ENCODE results near the gene KCNMB4. TPM values are rescaled to one million over a fixed set of nuclear protein-coding genes. Genes with fewer than 3 reads are reported as not detected.
A peak's percentile ranks its signal among the peaks of the same experiment; 100 is the strongest.
"Not testable (repeated sequence)": the region's sequence is repeated elsewhere in the genome, so short reads cannot be mapped to it uniquely, and the experiment has no call there.

The KCNMB4 gene
- total RNA-seq, 1 donor from 2014 or later = 0.79 TPM

DNA sequence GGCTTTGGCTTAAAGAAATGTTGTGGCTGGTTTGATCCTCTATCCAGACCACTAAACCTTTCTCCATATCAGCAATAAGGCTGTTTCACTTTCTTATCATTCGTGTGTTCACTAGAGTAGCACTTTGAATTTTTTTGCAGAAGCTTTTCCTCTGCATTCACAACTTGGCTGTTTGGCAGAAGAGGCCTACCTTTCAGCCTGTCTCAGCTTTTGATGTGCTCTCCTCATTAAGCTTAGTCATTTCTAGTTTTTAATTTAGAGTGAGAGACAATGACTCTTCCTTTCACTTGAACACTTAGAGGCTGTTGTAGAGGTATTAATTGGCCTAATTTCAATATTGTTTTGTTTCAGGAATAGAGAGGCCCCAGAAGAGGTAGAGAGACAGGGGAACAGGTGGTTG, 13.8 kb downstream of the KCNMB4 start:
- Histone ChIP-seq H3K36me3 (ENCODE audit: control insufficient read depth, insufficient read depth, low read length) (no peaks in the 10 kb centered on the region), H3K27me3 (ENCODE audit: control insufficient read depth, insufficient read depth, low read length) (no peaks in the 10 kb centered on the region), H3K4me3 (ENCODE audit: low read depth, low read length) (no peak overlapping the region)
- no peak for DNase-seq (ENCODE audit: low read depth)
- TF ChIP-seq, protein P1, sequence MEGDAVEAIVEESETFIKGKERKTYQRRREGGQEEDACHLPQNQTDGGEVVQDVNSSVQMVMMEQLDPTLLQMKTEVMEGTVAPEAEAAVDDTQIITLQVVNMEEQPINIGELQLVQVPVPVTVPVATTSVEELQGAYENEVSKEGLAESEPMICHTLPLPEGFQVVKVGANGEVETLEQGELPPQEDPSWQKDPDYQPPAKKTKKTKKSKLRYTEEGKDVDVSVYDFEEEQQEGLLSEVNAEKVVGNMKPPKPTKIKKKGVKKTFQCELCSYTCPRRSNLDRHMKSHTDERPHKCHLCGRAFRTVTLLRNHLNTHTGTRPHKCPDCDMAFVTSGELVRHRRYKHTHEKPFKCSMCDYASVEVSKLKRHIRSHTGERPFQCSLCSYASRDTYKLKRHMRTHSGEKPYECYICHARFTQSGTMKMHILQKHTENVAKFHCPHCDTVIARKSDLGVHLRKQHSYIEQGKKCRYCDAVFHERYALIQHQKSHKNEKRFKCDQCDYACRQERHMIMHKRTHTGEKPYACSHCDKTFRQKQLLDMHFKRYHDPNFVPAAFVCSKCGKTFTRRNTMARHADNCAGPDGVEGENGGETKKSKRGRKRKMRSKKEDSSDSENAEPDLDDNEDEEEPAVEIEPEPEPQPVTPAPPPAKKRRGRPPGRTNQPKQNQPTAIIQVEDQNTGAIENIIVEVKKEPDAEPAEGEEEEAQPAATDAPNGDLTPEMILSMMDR (IDR thresholded peaks at IDR 0.05; ENCODE audit: insufficient read depth, low read length, severe bottlenecking) = no peak
- no peak for FAIRE-seq

DNA sequence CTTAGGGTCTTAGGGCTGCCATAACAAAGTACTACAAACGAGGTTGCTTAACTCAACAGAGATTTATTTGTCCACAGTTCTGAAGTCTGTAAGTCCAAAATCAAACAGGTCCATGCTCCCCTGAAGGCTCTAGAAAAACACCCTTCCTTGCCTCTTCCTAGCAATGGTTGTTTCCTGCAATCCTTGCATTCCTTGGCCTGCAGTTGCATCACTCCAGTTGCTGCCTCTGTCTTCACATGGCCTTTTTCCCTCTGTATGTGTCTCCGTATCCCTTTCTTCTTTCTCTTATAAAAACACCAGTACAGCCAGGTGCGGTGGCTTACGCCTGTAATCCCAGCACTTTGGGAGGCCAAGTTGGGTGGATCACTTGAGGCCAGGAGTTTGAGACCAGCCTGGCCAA, 17.4 kb downstream of the KCNMB4 start:
- Histone ChIP-seq H3K36me3 (ENCODE audit: control insufficient read depth, insufficient read depth, low read length) (no peaks in the 10 kb centered on the region), H3K4me3 (ENCODE audit: low read depth, low read length) (no peak overlapping the region), H3K27me3 (ENCODE audit: control insufficient read depth, insufficient read depth, low read length) (no peaks in the 10 kb centered on the region)
- DNase-seq (ENCODE audit: low read depth) (no peak), FAIRE-seq (peak; percentile 50)
- TF ChIP-seq, protein P1 (IDR thresholded peaks at IDR 0.05; ENCODE audit: insufficient read depth, low read length, severe bottlenecking) = no peak

DNA sequence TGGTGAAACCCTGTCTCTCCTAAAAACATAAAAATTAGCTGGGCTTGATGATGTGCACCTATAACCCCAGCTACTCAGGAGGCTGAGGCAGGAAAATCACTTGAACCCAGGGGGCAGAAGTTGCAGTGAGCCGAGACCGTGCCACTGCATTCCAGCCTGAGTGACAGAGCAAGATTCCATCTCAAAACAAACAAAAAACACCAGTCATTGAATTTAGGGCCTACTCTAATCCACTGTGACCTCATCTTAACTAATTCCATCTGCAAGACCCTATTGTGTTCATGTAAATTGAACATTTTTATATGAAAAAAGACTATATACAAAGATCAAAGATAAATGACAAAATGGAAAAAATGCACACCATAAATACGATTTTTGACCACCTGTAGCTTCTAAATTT, 17.8 kb downstream of the KCNMB4 start:
- TF ChIP-seq, protein P1 (IDR thresholded peaks at IDR 0.05; ENCODE audit: insufficient read depth, low read length, severe bottlenecking) = no peak
- DNase-seq (ENCODE audit: low read depth) (no peak), FAIRE-seq (no peak)
- H3K36me3 ChIP-seq (ENCODE audit: control insufficient read depth, insufficient read depth, low read length) = no peaks in the 10 kb centered on the region
- no peaks in the 10 kb centered on the region for H3K27me3 ChIP-seq (ENCODE audit: control insufficient read depth, insufficient read depth, low read length)
- no peak overlapping the region for H3K4me3 ChIP-seq (ENCODE audit: low read depth, low read length)

DNA sequence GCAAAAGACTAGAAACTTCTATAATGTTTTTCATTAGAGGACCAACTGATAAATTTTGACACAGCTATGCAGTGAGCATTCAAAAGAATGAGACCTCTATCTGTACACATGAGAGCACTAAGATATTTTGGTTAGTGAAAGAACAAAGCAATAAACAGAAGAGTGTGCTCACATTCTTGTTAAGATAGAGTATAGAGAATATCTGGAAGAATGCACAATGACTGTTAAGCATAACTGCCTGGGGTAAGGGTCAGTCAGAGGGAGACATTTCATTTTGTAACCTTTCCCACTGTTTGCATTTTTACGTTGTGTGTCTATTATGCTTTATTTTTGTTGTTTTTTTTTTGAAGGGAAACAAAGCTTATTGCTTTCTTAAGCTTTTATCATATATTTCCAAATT, 20.7 kb downstream of the KCNMB4 start:
- DNase-seq (ENCODE audit: low read depth) (no peak), FAIRE-seq (no peak)

DNA sequence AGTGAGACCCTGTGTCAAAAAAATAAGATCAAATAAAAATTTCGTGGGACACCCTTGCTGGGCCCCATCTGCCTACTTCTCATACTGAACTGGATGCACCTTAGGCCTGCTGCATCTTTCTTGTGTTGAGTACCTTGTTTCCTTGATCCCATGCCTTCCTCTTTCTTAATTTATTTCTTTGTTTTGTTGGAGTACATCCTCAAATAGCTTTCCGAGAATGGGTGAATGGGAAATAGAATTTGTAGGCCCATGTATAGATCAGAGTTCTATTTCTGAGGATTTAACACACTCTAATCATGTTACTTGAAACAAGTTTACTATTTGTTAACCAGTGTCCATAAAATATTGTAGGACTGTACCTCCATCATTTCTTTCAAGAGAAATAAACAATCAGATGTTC, 23.6 kb downstream of the KCNMB4 start:
- TF ChIP-seq, protein P1 (IDR thresholded peaks at IDR 0.05; ENCODE audit: insufficient read depth, low read length, severe bottlenecking) = no peak
- FAIRE-seq = no peak
- no peak for DNase-seq (ENCODE audit: low read depth)

More for the DNA sequence above, 20.7 kb downstream of the KCNMB4 start:
- H3K36me3 ChIP-seq (ENCODE audit: control insufficient read depth, insufficient read depth, low read length) = no peaks in the 10 kb centered on the region
- H3K4me3 ChIP-seq (ENCODE audit: low read depth, low read length) = no peak overlapping the region
- H3K27me3 ChIP-seq (ENCODE audit: control insufficient read depth, insufficient read depth, low read length) = no peaks in the 10 kb centered on the region
- TF ChIP-seq, protein P1 (IDR thresholded peaks at IDR 0.05; ENCODE audit: insufficient read depth, low read length, severe bottlenecking) = no peak

DNA sequence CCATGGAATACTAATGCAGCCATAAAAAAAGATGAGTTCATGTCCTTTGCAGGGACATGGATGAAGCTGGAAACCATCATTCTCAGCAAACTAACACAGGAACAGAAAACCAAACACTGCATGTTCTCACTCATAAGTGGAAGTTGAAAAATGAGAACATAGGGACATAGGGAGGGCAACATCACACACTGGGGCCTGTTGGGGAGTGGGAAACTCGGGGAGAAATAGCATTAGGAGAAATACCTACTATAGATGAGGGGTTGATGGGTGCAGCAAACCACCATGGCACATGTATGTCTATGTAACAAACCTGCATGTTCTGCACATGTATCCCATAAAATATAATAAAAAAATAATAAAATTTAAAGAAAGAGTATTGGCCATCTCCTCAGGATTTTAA, 26.5 kb downstream of the KCNMB4 start:
- H3K27me3 ChIP-seq (ENCODE audit: control insufficient read depth, insufficient read depth, low read length); H3K4me3 ChIP-seq (ENCODE audit: low read depth, low read length); FAIRE-seq; H3K36me3 ChIP-seq (ENCODE audit: control insufficient read depth, insufficient read depth, low read length); DNase-seq (ENCODE audit: low read depth): not testable (repeated sequence)

More for the DNA sequence above, 23.6 kb downstream of the KCNMB4 start:
- H3K27me3 ChIP-seq (ENCODE audit: control insufficient read depth, insufficient read depth, low read length) = no peaks in the 10 kb centered on the region
- no peaks in the 10 kb centered on the region for H3K36me3 ChIP-seq (ENCODE audit: control insufficient read depth, insufficient read depth, low read length)
- no peak overlapping the region for H3K4me3 ChIP-seq (ENCODE audit: low read depth, low read length)

Data from bronchial epithelial cell (primary cell).